ENCODE data around the gene CCDC51. TPM values are rescaled to one million over a fixed set of nuclear protein-coding genes. Genes with fewer than 3 reads are reported as not detected.

Gene CCDC51
- polyA plus RNA-seq, 1 donor (not counting 4 experiments of a cell fraction or from before 2014, with no cell fraction given): 27.9 TPM

DNA sequence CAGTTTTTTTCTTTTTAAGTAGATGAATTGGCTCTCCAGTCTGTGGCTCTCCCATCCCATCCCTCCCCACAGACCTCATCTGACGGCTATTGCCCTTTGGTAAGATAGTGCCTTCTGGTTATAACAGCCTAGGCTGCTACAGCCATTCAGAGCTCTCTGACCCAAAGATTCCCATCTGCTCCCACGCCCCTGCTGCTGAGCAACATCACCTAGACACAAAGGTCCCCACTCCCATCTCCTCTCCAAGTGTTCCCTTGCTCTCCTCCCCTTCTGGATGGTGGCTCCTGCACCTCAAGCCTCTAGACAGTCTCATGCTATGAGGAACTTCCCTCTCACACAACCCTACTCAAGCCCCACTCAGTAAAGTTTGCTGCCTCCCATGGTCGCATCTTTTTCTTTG, 44.2 kb downstream of the CCDC51 start:
- no peak overlapping the region for H3K4me2 ChIP-seq (ENCODE audit: control insufficient read depth, extremely low read depth, insufficient read depth, low read depth, low read length)
- H3K4me3 ChIP-seq (ENCODE audit: control insufficient read depth in 2 of 3, extremely low read depth in 1 of 3, insufficient read depth in 2 of 3, low read depth in 1 of 3, low read length in 3 of 3): no peak overlapping the region
- FAIRE-seq (no peak), DNase-seq (ENCODE audit: low read depth, low spot score) (no peak)
- no peaks in the 10 kb centered on the region for H3K9me3 ChIP-seq (ENCODE audit: control insufficient read depth, low read depth, low read length)
- no peaks in the 10 kb centered on the region for H3K4me1 ChIP-seq (ENCODE audit: control insufficient read depth, extremely low read depth, insufficient read depth, low read length)
- no peaks in the 10 kb centered on the region for H4K20me1 ChIP-seq (ENCODE audit: control insufficient read depth, extremely low read depth, insufficient read depth, low read length)
- no peaks in the 10 kb centered on the region for H3K9me1 ChIP-seq (ENCODE audit: control insufficient read depth, extremely low read depth, insufficient read depth, low read length)
- H3K27me3 ChIP-seq (ENCODE audit: control insufficient read depth, extremely low read depth, insufficient read depth, low read length): no peaks in the 10 kb centered on the region
- H3K27ac ChIP-seq (ENCODE audit: control insufficient read depth, insufficient read depth, low read length): no peak overlapping the region
- TF ChIP-seq EZH2 (IDR thresholded peaks at IDR 0.05; ENCODE audit: low read length): no peak
- TF ChIP-seq, protein P1, sequence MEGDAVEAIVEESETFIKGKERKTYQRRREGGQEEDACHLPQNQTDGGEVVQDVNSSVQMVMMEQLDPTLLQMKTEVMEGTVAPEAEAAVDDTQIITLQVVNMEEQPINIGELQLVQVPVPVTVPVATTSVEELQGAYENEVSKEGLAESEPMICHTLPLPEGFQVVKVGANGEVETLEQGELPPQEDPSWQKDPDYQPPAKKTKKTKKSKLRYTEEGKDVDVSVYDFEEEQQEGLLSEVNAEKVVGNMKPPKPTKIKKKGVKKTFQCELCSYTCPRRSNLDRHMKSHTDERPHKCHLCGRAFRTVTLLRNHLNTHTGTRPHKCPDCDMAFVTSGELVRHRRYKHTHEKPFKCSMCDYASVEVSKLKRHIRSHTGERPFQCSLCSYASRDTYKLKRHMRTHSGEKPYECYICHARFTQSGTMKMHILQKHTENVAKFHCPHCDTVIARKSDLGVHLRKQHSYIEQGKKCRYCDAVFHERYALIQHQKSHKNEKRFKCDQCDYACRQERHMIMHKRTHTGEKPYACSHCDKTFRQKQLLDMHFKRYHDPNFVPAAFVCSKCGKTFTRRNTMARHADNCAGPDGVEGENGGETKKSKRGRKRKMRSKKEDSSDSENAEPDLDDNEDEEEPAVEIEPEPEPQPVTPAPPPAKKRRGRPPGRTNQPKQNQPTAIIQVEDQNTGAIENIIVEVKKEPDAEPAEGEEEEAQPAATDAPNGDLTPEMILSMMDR (optimal IDR thresholded peaks at IDR 0.05 in 1 of 3, IDR thresholded peaks at IDR 0.05 in 1 of 3, conservative IDR thresholded peaks at IDR 0.05 in 1 of 3; ENCODE audit: extremely low read depth in 1 of 3, insufficient read depth in 2 of 3, low read length in 3 of 3): no peak
- no peaks in the 10 kb centered on the region for H3K36me3 ChIP-seq (ENCODE audit: control insufficient read depth in 2 of 2, extremely low read depth in 1 of 2, insufficient read depth in 2 of 2, low read length in 2 of 2)
- dilution Hi-C loops (cut with MboI; ENCODE audit: extremely low pct_ligation_motif_present, low sequenced_read_pairs): no loop called here
- no peak overlapping the region for H3K9ac ChIP-seq (ENCODE audit: control insufficient read depth, extremely low read depth, insufficient read depth, low read length)
- H3K79me2 ChIP-seq (ENCODE audit: control insufficient read depth, insufficient read depth, low read length): no peaks in the 10 kb centered on the region
- H2AFZ ChIP-seq (ENCODE audit: control insufficient read depth, low read length): no peak overlapping the region

DNA sequence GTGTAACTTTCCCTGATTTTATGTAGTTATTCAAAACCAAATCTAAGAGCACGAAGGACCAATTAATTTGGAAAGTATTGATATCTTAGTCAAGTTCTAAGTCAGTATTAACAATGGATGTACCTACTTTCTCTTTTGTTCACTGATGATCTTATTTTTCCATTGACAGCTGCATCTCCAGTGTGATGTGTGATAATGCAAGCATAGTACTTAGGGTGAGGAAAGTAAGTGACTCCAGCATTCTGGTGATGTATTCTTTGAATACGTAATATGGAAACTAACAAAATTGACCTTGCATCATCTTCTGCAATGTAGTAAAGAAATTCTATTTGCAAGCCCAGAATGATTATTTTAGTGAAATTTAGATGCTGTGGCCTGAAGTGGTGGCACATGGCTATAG, 45.5 kb downstream of the CCDC51 start:
- Histone ChIP-seq H3K4me1 (ENCODE audit: control insufficient read depth, extremely low read depth, insufficient read depth, low read length) (no peaks in the 10 kb centered on the region), H4K20me1 (ENCODE audit: control insufficient read depth, extremely low read depth, insufficient read depth, low read length) (no peaks in the 10 kb centered on the region), H2AFZ (ENCODE audit: control insufficient read depth, low read length) (no peak overlapping the region), H3K79me2 (ENCODE audit: control insufficient read depth, insufficient read depth, low read length) (no peaks in the 10 kb centered on the region), H3K4me3 (ENCODE audit: control insufficient read depth in 2 of 3, extremely low read depth in 1 of 3, insufficient read depth in 2 of 3, low read depth in 1 of 3, low read length in 3 of 3) (no peak overlapping the region), H3K9ac (ENCODE audit: control insufficient read depth, extremely low read depth, insufficient read depth, low read length) (no peak overlapping the region), H3K9me1 (ENCODE audit: control insufficient read depth, extremely low read depth, insufficient read depth, low read length) (no peaks in the 10 kb centered on the region), H3K4me2 (ENCODE audit: control insufficient read depth, extremely low read depth, insufficient read depth, low read depth, low read length) (no peak overlapping the region), H3K27ac (ENCODE audit: control insufficient read depth, insufficient read depth, low read length) (no peak overlapping the region), H3K9me3 (ENCODE audit: control insufficient read depth, low read depth, low read length) (no peaks in the 10 kb centered on the region), H3K36me3 (ENCODE audit: control insufficient read depth in 2 of 2, extremely low read depth in 1 of 2, insufficient read depth in 2 of 2, low read length in 2 of 2) (no peaks in the 10 kb centered on the region), H3K27me3 (ENCODE audit: control insufficient read depth, extremely low read depth, insufficient read depth, low read length) (no peaks in the 10 kb centered on the region)
- FAIRE-seq (no peak), DNase-seq (ENCODE audit: low read depth, low spot score) (no peak)
- dilution Hi-C loops (cut with MboI; ENCODE audit: extremely low pct_ligation_motif_present, low sequenced_read_pairs): no loop called here
- TF ChIP-seq, protein P1 (optimal IDR thresholded peaks at IDR 0.05 in 1 of 3, IDR thresholded peaks at IDR 0.05 in 1 of 3, conservative IDR thresholded peaks at IDR 0.05 in 1 of 3; ENCODE audit: extremely low read depth in 1 of 3, insufficient read depth in 2 of 3, low read length in 3 of 3): no peak
- no peak for TF ChIP-seq EZH2 (IDR thresholded peaks at IDR 0.05; ENCODE audit: low read length)

Data from keratinocyte (primary cell).